Fibroblast of lung (primary cell): Measurements from ENCODE around the gene STIM1. TPM values are rescaled to one million over a fixed set of nuclear protein-coding genes. Genes with fewer than 3 reads are reported as not detected.

Source experiments
- DNase-seq, 2 donors: peaks; one replicate each; pipeline versions ENCODE4 v3.0.0 to v3.0.0-alpha.2; 2010; ENCODE audit warnings: low read depth in 2 of 2
- H2AFZ ChIP-seq: 2 replicates; pipeline ENCODE4 v1.5.1; 2012; ENCODE audit warnings: low read length, control low read depth, inconsistent platforms
- H3K27ac ChIP-seq: 2 replicates; pipeline ENCODE4 v1.5.1; 2011; ENCODE audit warnings: low read length, control low read depth; ENCODE audit not compliant: insufficient read depth
- H3K27me3 ChIP-seq: 2 replicates; pipeline ENCODE4 v1.5.1; 2011; ENCODE audit warnings: mild to moderate bottlenecking, low read length; ENCODE audit not compliant: control insufficient read depth, insufficient read depth
- H3K36me3 ChIP-seq: 2 replicates; pipeline ENCODE4 v1.5.1; 2011; ENCODE audit warnings: low read length; ENCODE audit not compliant: control insufficient read depth, insufficient read depth
- H3K4me1 ChIP-seq: 2 replicates; pipeline ENCODE4 v1.5.1; 2011; ENCODE audit warnings: low read length; ENCODE audit not compliant: control insufficient read depth, insufficient read depth; ENCODE audit errors: extremely low read depth
- H3K4me2 ChIP-seq: 2 replicates; pipeline ENCODE4 v1.5.1; 2011; ENCODE audit warnings: low read length, control low read depth; ENCODE audit not compliant: insufficient read depth; ENCODE audit errors: extremely low read depth
- H3K4me3 ChIP-seq, 4 experiments: fragments of 200-600 bp in 1 of 4; sonication (generic) in 1 of 4; replicated peaks in 1 of 4; 2 replicates each; pipeline ENCODE4 v1.5.1; 2011 to 2016; ENCODE audit warnings: low read length in 4 of 4, low read depth in 3 of 4, mild to moderate bottlenecking in 3 of 4, control low read depth in 2 of 4, inconsistent platforms in 1 of 4, mixed read lengths in 1 of 4; ENCODE audit not compliant: insufficient read depth in 1 of 4; ENCODE audit errors: control extremely low read depth in 1 of 4
- H3K79me2 ChIP-seq: 2 replicates; pipeline ENCODE4 v1.5.1; 2012; ENCODE audit warnings: mild to moderate bottlenecking, low read length, inconsistent platforms; ENCODE audit not compliant: control insufficient read depth, insufficient read depth
- H3K9ac ChIP-seq: 2 replicates; pipeline ENCODE4 v1.5.1; 2011; ENCODE audit warnings: mild to moderate bottlenecking, low read length, control low read depth; ENCODE audit not compliant: insufficient read depth
- H3K9me3 ChIP-seq: 2 replicates; pipeline ENCODE4 v1.5.1; 2012; ENCODE audit warnings: low read depth, low read length; ENCODE audit not compliant: control insufficient read depth, insufficient read depth
- H4K20me1 ChIP-seq: 2 replicates; pipeline ENCODE4 v1.5.1; 2011; ENCODE audit warnings: low read length; ENCODE audit not compliant: control insufficient read depth, insufficient read depth; ENCODE audit errors: extremely low read depth
- EZH2 ChIP-seq: IDR thresholded peaks from 2 replicates; pipeline ENCODE4 v1.5.1; 2012; ENCODE audit warnings: low read length, control low read depth, mild to moderate bottlenecking; ENCODE audit errors: missing control alignments
- polyA plus RNA-seq, 2 donors: library from polyadenylated mRNA; depleted of rRNA in 1 of 2; stranded (reverse) in 1 of 2; unstranded in 1 of 2; fragments of >200 nt; gene quantifications; 2 replicates each; pipeline ENCODE4 v1.2.1, GENCODE V29; 2011 to 2012; ENCODE audit warnings: missing spikeins in 1 of 2
- total RNA-seq: library from RNA; depleted of rRNA; stranded (reverse); fragments of >200 nt; gene quantifications from 2 replicates; pipeline ENCODE4 v1.2.1, GENCODE V29; 2014
- TF ChIP-seq, protein P1 (sequence below), 2 donors: IDR thresholded peaks in 1 of 2; conservative IDR thresholded peaks in 1 of 2; 1 replicate in 1 of 2; 2 replicates in 1 of 2; pipeline ENCODE4 v1.5.1; 2011 to 2012; ENCODE audit warnings: low read length in 2 of 2, control low read depth in 1 of 2, inconsistent platforms in 1 of 2, low read depth in 1 of 2, mild to moderate bottlenecking in 1 of 2

Gene STIM1
- total and polyA plus RNA-seq, 2 donors (not counting 1 experiment from before 2014, with no cell fraction given) = 38.1 to 44.6 TPM

DNA sequence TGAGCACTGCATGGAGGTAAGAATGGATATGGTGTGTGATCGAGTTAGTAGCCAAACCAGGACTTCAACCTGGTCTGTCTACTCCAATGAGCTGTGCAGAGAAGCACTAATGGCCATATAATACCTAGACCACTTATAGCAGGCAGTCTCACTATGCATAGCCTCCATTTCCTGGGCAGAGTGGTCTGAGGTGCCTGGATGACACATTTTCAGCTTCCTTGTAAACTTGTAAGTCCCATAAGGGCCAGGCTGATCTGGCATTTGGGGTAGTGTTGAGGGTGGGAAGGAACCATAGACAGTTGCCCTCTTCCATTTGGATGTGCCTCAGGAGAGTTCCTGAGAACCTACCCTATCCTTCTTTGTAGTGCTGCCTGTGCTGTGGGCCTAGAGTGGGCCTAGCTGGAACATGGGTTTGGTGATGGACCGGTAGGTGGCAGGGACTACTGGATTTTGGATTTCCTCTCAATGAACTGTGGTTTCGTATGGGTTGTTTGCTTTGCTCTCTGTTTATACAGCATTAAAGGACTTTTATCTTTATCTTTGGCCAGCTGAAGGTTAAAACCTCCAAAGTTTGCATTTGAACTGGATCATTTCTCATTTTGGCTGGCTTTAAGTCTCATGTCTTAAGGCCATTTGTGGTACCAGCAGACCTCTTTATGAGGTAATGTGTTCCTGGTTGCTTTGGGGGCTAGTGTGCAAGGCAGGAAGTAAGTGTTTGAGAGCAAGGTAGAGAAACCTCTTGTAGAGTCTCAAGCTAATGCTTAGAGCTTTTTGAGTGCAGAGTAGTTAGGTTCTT lies 86.9 kb downstream of the STIM1 start:
- DNase-seq = no peak
- no peak overlapping the region for H3K9ac ChIP-seq
- no peaks in the 10 kb centered on the region for H3K79me2 ChIP-seq
- TF ChIP-seq, protein P1, sequence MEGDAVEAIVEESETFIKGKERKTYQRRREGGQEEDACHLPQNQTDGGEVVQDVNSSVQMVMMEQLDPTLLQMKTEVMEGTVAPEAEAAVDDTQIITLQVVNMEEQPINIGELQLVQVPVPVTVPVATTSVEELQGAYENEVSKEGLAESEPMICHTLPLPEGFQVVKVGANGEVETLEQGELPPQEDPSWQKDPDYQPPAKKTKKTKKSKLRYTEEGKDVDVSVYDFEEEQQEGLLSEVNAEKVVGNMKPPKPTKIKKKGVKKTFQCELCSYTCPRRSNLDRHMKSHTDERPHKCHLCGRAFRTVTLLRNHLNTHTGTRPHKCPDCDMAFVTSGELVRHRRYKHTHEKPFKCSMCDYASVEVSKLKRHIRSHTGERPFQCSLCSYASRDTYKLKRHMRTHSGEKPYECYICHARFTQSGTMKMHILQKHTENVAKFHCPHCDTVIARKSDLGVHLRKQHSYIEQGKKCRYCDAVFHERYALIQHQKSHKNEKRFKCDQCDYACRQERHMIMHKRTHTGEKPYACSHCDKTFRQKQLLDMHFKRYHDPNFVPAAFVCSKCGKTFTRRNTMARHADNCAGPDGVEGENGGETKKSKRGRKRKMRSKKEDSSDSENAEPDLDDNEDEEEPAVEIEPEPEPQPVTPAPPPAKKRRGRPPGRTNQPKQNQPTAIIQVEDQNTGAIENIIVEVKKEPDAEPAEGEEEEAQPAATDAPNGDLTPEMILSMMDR (conservative IDR thresholded peaks at IDR 0.05 in 1 of 2, IDR thresholded peaks at IDR 0.05 in 1 of 2; ENCODE audit: low read depth in 1 of 2, low read length in 2 of 2) = peak in 1 of 2 donors; percentile 7
- no peak for TF ChIP-seq EZH2
- H3K27ac ChIP-seq = no peak overlapping the region
- no peaks in the 10 kb centered on the region for H3K9me3 ChIP-seq
- peaks cover 10% of the 10 kb centered on the region for H3K4me1 ChIP-seq
- no peak overlapping the region for H2AFZ ChIP-seq
- no peaks in the 10 kb centered on the region for H3K27me3 ChIP-seq
- no peaks in the 10 kb centered on the region for H3K36me3 ChIP-seq
- no peak overlapping the region for H3K4me2 ChIP-seq
- no peaks in the 10 kb centered on the region for H4K20me1 ChIP-seq
- H3K4me3 ChIP-seq = no peak overlapping the region

DNA sequence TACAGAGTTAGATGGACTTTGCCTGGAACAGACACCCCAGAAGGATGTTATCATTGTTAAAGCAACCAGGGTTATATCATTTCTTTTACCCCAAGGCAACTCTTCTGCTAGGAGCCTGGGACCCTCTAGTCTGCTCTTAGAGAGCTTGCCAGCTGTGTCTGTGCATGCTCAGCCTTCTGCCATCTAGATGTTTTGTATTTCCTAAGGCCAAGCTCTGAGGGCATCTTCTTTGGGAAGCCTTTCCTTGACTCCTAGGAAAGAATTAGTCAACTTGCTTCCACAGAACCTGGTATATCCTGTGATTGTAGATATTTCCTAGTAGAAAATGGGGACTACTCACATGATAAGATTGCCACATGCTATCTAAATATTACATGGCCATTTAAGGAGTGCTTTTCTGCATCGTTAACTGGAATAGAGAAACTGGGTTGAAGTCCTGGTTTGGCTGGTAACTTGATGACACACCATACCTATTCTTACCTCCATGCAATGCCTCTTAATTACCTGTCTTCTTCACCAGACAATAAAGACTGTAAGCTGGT lies 87.6 kb downstream of the STIM1 start:
- H3K27ac ChIP-seq = no peak overlapping the region
- DNase-seq = no peak

DNA sequence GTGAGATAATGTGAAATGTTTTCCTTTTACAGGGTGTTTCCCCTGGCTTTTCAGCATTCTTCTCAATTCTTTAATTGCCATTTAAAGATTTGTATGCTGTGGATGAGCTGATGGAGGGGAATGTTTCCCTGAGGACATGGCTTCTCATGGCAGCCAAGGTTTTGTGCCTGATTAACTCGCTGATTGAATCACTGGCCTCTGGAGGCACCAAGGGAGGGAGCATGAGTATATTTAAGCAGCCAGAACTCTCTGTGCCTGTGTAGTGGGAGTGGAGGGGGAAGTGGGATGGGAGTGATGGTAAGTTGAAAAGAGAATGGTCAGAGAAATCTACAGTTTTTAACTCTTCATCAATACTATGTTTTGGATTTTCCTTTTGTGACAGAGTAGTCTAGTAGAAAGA lies 88.7 kb downstream of the STIM1 start:
- H3K27me3 ChIP-seq = no peaks in the 10 kb centered on the region
- no peak overlapping the region for H3K9ac ChIP-seq
- no peaks in the 10 kb centered on the region for H3K9me3 ChIP-seq
- no peaks in the 10 kb centered on the region for H4K20me1 ChIP-seq
- H3K79me2 ChIP-seq = no peaks in the 10 kb centered on the region
- H2AFZ ChIP-seq = no peak overlapping the region
- no peak overlapping the region for H3K4me3 ChIP-seq
- no peak for TF ChIP-seq EZH2
- TF ChIP-seq, protein P1 (conservative IDR thresholded peaks at IDR 0.05 in 1 of 2, IDR thresholded peaks at IDR 0.05 in 1 of 2; ENCODE audit: low read depth in 1 of 2, low read length in 2 of 2) = no peak
- no peaks in the 10 kb centered on the region for H3K36me3 ChIP-seq
- no peak overlapping the region for H3K4me2 ChIP-seq
- peak in 1 of 2 donors; percentile 53 for DNase-seq
- no peak overlapping the region for H3K27ac ChIP-seq
- peaks cover 11% of the 10 kb centered on the region for H3K4me1 ChIP-seq

More for the DNA sequence above, 87.6 kb downstream of the STIM1 start:
- Histone ChIP-seq H3K9ac (no peak overlapping the region), H3K36me3 (no peaks in the 10 kb centered on the region), H3K79me2 (no peaks in the 10 kb centered on the region), H3K4me2 (no peak overlapping the region), H3K27me3 (no peaks in the 10 kb centered on the region), H3K4me3 (no peak overlapping the region), H2AFZ (no peak overlapping the region), H3K9me3 (no peaks in the 10 kb centered on the region), H3K4me1 (peaks cover 11% of the 10 kb centered on the region), H4K20me1 (no peaks in the 10 kb centered on the region)
- TF ChIP-seq, protein P1 (conservative IDR thresholded peaks at IDR 0.05 in 1 of 2, IDR thresholded peaks at IDR 0.05 in 1 of 2; ENCODE audit: low read depth in 1 of 2, low read length in 2 of 2) = no peak
- no peak for TF ChIP-seq EZH2
